ENCODE data around the gene CMPK2.

GRCh38 chr2:6878549-6878948 is 12.8 kb upstream of the CMPK2 start:
- TF ChIP-seq, protein P1, sequence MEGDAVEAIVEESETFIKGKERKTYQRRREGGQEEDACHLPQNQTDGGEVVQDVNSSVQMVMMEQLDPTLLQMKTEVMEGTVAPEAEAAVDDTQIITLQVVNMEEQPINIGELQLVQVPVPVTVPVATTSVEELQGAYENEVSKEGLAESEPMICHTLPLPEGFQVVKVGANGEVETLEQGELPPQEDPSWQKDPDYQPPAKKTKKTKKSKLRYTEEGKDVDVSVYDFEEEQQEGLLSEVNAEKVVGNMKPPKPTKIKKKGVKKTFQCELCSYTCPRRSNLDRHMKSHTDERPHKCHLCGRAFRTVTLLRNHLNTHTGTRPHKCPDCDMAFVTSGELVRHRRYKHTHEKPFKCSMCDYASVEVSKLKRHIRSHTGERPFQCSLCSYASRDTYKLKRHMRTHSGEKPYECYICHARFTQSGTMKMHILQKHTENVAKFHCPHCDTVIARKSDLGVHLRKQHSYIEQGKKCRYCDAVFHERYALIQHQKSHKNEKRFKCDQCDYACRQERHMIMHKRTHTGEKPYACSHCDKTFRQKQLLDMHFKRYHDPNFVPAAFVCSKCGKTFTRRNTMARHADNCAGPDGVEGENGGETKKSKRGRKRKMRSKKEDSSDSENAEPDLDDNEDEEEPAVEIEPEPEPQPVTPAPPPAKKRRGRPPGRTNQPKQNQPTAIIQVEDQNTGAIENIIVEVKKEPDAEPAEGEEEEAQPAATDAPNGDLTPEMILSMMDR (conservative IDR thresholded peaks at IDR 0.05 in 1 of 2, IDR thresholded peaks at IDR 0.05 in 1 of 2; ENCODE audit: low read depth in 1 of 2, low read length in 2 of 2), result no peak
- no peak for TF ChIP-seq EZH2 (IDR thresholded peaks at IDR 0.05; ENCODE audit: low read length, missing control alignments)
